HEK293T (cell line): Measurements from ENCODE around the gene RNF181.

Experiments used
- BHLHE40 ChIP-seq: fragments of 450-650 bp; IDR thresholded peaks from 2 replicates; pipeline ENCODE4 v1.6.1; 2016; ENCODE audit warnings: mild to moderate bottlenecking, moderate library complexity, borderline replicate concordance
- ELF4 ChIP-seq: fragments of 450-650 bp; IDR thresholded peaks from 2 replicates; pipeline ENCODE4 v1.6.1; 2017; ENCODE audit warnings: antibody characterized with exemption
- FOXA1 ChIP-seq: fragments of 450-650 bp; IDR thresholded peaks from 2 replicates; pipeline ENCODE4 v1.6.1; 2016; ENCODE audit warnings: mild to moderate bottlenecking
- LEF1 ChIP-seq: fragments of 450-650 bp; IDR thresholded peaks from 2 replicates; pipeline ENCODE4 v1.6.1; 2017; ENCODE audit warnings: mild to moderate bottlenecking, borderline replicate concordance
- SP1 ChIP-seq: fragments of 450-650 bp; IDR thresholded peaks from 2 replicates; pipeline ENCODE4 v1.6.1; 2017
- SUZ12 ChIP-seq: fragments of 450-650 bp; IDR thresholded peaks from 2 replicates; pipeline ENCODE4 v1.6.1; 2016; ENCODE audit warnings: mild to moderate bottlenecking
- TARDBP ChIP-seq: fragments of 450-650 bp; IDR thresholded peaks from 2 replicates; pipeline ENCODE4 v1.6.1; 2016
- ZNF384 ChIP-seq: fragments of 450-650 bp; IDR thresholded peaks from 2 replicates; pipeline ENCODE4 v1.6.1; 2016

GRCh38 chr2:85551698-85552678, 43.6 kb upstream of the RNF181 start:
- no peak for TF ChIP-seq TARDBP
- no peak for TF ChIP-seq SP1
- TF ChIP-seq FOXA1: no peak
- TF ChIP-seq LEF1: no peak
- no peak for TF ChIP-seq ELF4
- TF ChIP-seq SUZ12: no peak
- TF ChIP-seq BHLHE40: no peak
- no peak for TF ChIP-seq ZNF384
